SKM-1 treated with dmso at 0.1 percent for 144 hours (cell line): ENCODE results near the gene DLEC1.

Experiments used
- DNase-seq: peaks from one replicate; lab custom pipeline; 2025; ENCODE audit not compliant: unreplicated experiment; lab: John Stamatoyannopoulos, UW

Gene DLEC1

GRCh38 chr3:38135621-38136277 is 96.7 kb downstream of the DLEC1 start:
- peak; percentile 28 for DNase-seq

- no peak for DNase-seq
These were observed 97.4 kb downstream of the DLEC1 start for GRCh38 chr3:38136393-38136776.

- peak; percentile 100 for DNase-seq
These were observed 98.0 kb downstream of the DLEC1 start, which contains the start of gene ACAA1 for GRCh38 chr3:38136777-38137614. Gene ACAA1 (minus strand): TSS chr3:38137127. CDS start chr3:38137035, 92 bp downstream.

GRCh38 chr3:38137615-38138348 is 98.8 kb downstream of the DLEC1 start:
- no peak for DNase-seq

GRCh38 chr3:38138349-38139190 is 99.6 kb downstream of the DLEC1 start, which contains the start of gene MYD88:
Gene MYD88 (plus strand): TSS chr3:38138661. CDS start chr3:38138701, 40 bp downstream.
- peak; percentile 77 for DNase-seq

- DNase-seq: no peak
These were observed 100.2 kb downstream of the DLEC1 start for GRCh38 chr3:38139191-38139590.

- no peak for DNase-seq
These were observed 100.6 kb downstream of the DLEC1 start for GRCh38 chr3:38139652-38140051.

- DNase-seq: no peak
These were observed 101.5 kb downstream of the DLEC1 start for GRCh38 chr3:38140326-38141172.

GRCh38 chr3:38141173-38141951 is 102.4 kb downstream of the DLEC1 start:
- no peak for DNase-seq

- no peak for DNase-seq
These were observed 102.9 kb downstream of the DLEC1 start for GRCh38 chr3:38141952-38142273.

- DNase-seq: no peak
These were observed 104.0 kb downstream of the DLEC1 start for GRCh38 chr3:38142959-38143358.

GRCh38 chr3:38143511-38143910 is 104.5 kb downstream of the DLEC1 start:
- DNase-seq: no peak

GRCh38 chr3:38146504-38146903 is 107.5 kb downstream of the DLEC1 start:
- DNase-seq: no peak

- DNase-seq: peak; percentile 83
These were observed 108.4 kb downstream of the DLEC1 start for GRCh38 chr3:38147421-38147820.

- peak; percentile 94 for DNase-seq
These were observed 109.4 kb downstream of the DLEC1 start for GRCh38 chr3:38148311-38148882.

- DNase-seq: peak; percentile 78
These were observed 110.7 kb downstream of the DLEC1 start for GRCh38 chr3:38149708-38150107.

GRCh38 chr3:38150780-38151528 is 111.9 kb downstream of the DLEC1 start:
- no peak for DNase-seq

GRCh38 chr3:38151667-38152265 is 112.8 kb downstream of the DLEC1 start:
- peak; percentile 31 for DNase-seq
